ENCODE data around the gene MRPL33. TPM values are rescaled to one million over a fixed set of nuclear protein-coding genes. Genes with fewer than 3 reads are reported as not detected.

Gene MRPL33
- total RNA-seq, 2 experiments from 2014 or later, result 47.7 to 50.3 TPM

GRCh38 chr2:27798486-27798885 lies 27.0 kb downstream of the MRPL33 start:
- Mint-ChIP-seq H3K27ac (no peak overlapping the region), H3K36me3 (peaks cover 3% of the 10 kb centered on the region), H3K27me3 (no peaks in the 10 kb centered on the region), H3K4me1 (peaks cover 5% of the 10 kb centered on the region), H3K9me3 (no peaks in the 10 kb centered on the region), H3K4me3 (no peak overlapping the region)
- DNase-seq (no peak), ATAC-seq (ENCODE audit: low read depth) (no peak)
- POLR2A ChIA-PET, result no interaction called here

- peak overlapping the region; percentile 15 for H3K27ac Mint-ChIP-seq
- ATAC-seq (ENCODE audit: low read depth) (no peak), DNase-seq (no peak)
- H3K4me1 Mint-ChIP-seq, result peaks cover 5% of the 10 kb centered on the region
- peaks cover 3% of the 10 kb centered on the region for H3K36me3 Mint-ChIP-seq
- POLR2A ChIA-PET, result no interaction called here
- no peaks in the 10 kb centered on the region for H3K9me3 Mint-ChIP-seq
- no peak overlapping the region for H3K4me3 Mint-ChIP-seq
- no peaks in the 10 kb centered on the region for H3K27me3 Mint-ChIP-seq
These were observed 27.6 kb downstream of the MRPL33 start for GRCh38 chr2:27798948-27799645.

- POLR2A ChIA-PET, result no interaction called here
- no peaks in the 10 kb centered on the region for H3K27me3 Mint-ChIP-seq
- DNase-seq, result no peak
- H3K9me3 Mint-ChIP-seq, result no peaks in the 10 kb centered on the region
- no peak overlapping the region for H3K27ac Mint-ChIP-seq
- H3K4me1 Mint-ChIP-seq, result peaks cover 5% of the 10 kb centered on the region
- no peak overlapping the region for H3K4me3 Mint-ChIP-seq
- peaks cover 3% of the 10 kb centered on the region for H3K36me3 Mint-ChIP-seq
- ATAC-seq (ENCODE audit: low read depth), result no peak
These were observed 28.1 kb downstream of the MRPL33 start for GRCh38 chr2:27799646-27800010.

- Mint-ChIP-seq H3K27ac (no peak overlapping the region), H3K4me1 (peaks cover 4% of the 10 kb centered on the region), H3K27me3 (no peaks in the 10 kb centered on the region), H3K4me3 (no peak overlapping the region), H3K36me3 (peaks cover 2% of the 10 kb centered on the region), H3K9me3 (no peaks in the 10 kb centered on the region)
- DNase-seq, result no peak
- no peak for ATAC-seq (ENCODE audit: low read depth)
- POLR2A ChIA-PET, result no interaction called here
These were observed 29.3 kb downstream of the MRPL33 start for GRCh38 chr2:27800856-27801255.

GRCh38 chr2:27802547-27802946 lies 31.0 kb downstream of the MRPL33 start:
- POLR2A ChIA-PET, result no interaction called here
- no peaks in the 10 kb centered on the region for H3K27me3 Mint-ChIP-seq
- H3K27ac Mint-ChIP-seq, result no peak overlapping the region
- peaks cover 4% of the 10 kb centered on the region for H3K4me1 Mint-ChIP-seq
- H3K36me3 Mint-ChIP-seq, result peaks cover 1% of the 10 kb centered on the region
- no peak for ATAC-seq (ENCODE audit: low read depth)
- DNase-seq, result no peak
- H3K4me3 Mint-ChIP-seq, result no peak overlapping the region
- no peaks in the 10 kb centered on the region for H3K9me3 Mint-ChIP-seq

- no peaks in the 10 kb centered on the region for H3K27me3 Mint-ChIP-seq
- ATAC-seq (ENCODE audit: low read depth) (no peak), DNase-seq (no peak)
- H3K27ac Mint-ChIP-seq, result no peak overlapping the region
- H3K36me3 Mint-ChIP-seq, result peaks cover 1% of the 10 kb centered on the region
- POLR2A ChIA-PET, result no interaction called here
- H3K4me1 Mint-ChIP-seq, result peaks cover 4% of the 10 kb centered on the region
- H3K4me3 Mint-ChIP-seq, result no peak overlapping the region
- H3K9me3 Mint-ChIP-seq, result no peaks in the 10 kb centered on the region
These were observed 31.5 kb downstream of the MRPL33 start for GRCh38 chr2:27803046-27803445.

GRCh38 chr2:27804146-27804545 lies 32.6 kb downstream of the MRPL33 start:
- H3K4me3 Mint-ChIP-seq, result no peak overlapping the region
- DNase-seq (no peak), ATAC-seq (ENCODE audit: low read depth) (no peak)
- no peak overlapping the region for H3K27ac Mint-ChIP-seq
- H3K9me3 Mint-ChIP-seq, result no peaks in the 10 kb centered on the region
- peaks cover 2% of the 10 kb centered on the region for H3K36me3 Mint-ChIP-seq
- no peaks in the 10 kb centered on the region for H3K27me3 Mint-ChIP-seq
- POLR2A ChIA-PET, result no interaction called here
- peaks cover 4% of the 10 kb centered on the region for H3K4me1 Mint-ChIP-seq

- no peak for DNase-seq
- POLR2A ChIA-PET, result no interaction called here
- no peak overlapping the region for H3K27ac Mint-ChIP-seq
These were observed 33.7 kb downstream of the MRPL33 start for GRCh38 chr2:27805180-27805579.

GRCh38 chr2:27806311-27807059 lies 35.0 kb downstream of the MRPL33 start:
- no peak for DNase-seq
- peaks cover 2% of the 10 kb centered on the region for H3K36me3 Mint-ChIP-seq
- POLR2A ChIA-PET, result no interaction called here
- peaks cover 7% of the 10 kb centered on the region for H3K4me1 Mint-ChIP-seq
- no peak overlapping the region for H3K27ac Mint-ChIP-seq
- H3K4me3 Mint-ChIP-seq, result no peak overlapping the region
- H3K9me3 Mint-ChIP-seq, result no peaks in the 10 kb centered on the region
- ATAC-seq (ENCODE audit: low read depth), result no peak
- H3K27me3 Mint-ChIP-seq, result no peaks in the 10 kb centered on the region

More at GRCh38 chr2:27805180-27805579, 33.7 kb downstream of the MRPL33 start:
- Mint-ChIP-seq H3K4me1 (peaks cover 4% of the 10 kb centered on the region), H3K36me3 (peaks cover 2% of the 10 kb centered on the region), H3K4me3 (no peak overlapping the region), H3K9me3 (no peaks in the 10 kb centered on the region), H3K27me3 (no peaks in the 10 kb centered on the region)
- ATAC-seq (ENCODE audit: low read depth), result no peak

- no peaks in the 10 kb centered on the region for H3K27me3 Mint-ChIP-seq
- POLR2A ChIA-PET, result no interaction called here
- H3K27ac Mint-ChIP-seq, result no peak overlapping the region
- no peak overlapping the region for H3K4me3 Mint-ChIP-seq
- no peak for DNase-seq
- no peaks in the 10 kb centered on the region for H3K9me3 Mint-ChIP-seq
- H3K36me3 Mint-ChIP-seq, result peaks cover 6% of the 10 kb centered on the region
- peaks cover 9% of the 10 kb centered on the region for H3K4me1 Mint-ChIP-seq
- no peak for ATAC-seq (ENCODE audit: low read depth)
These were observed 36.0 kb downstream of the MRPL33 start for GRCh38 chr2:27807476-27807875.

- POLR2A ChIA-PET, result no interaction called here
- Mint-ChIP-seq H3K27ac (no peak overlapping the region), H3K36me3 (peaks cover 6% of the 10 kb centered on the region), H3K4me3 (no peak overlapping the region), H3K9me3 (no peaks in the 10 kb centered on the region), H3K4me1 (peaks cover 8% of the 10 kb centered on the region), H3K27me3 (no peaks in the 10 kb centered on the region)
- no peak for DNase-seq
- ATAC-seq (ENCODE audit: low read depth), result no peak
These were observed 36.9 kb downstream of the MRPL33 start for GRCh38 chr2:27808418-27808817.

- Mint-ChIP-seq H3K9me3 (no peaks in the 10 kb centered on the region), H3K36me3 (peaks cover 6% of the 10 kb centered on the region), H3K27me3 (no peaks in the 10 kb centered on the region), H3K4me3 (no peak overlapping the region), H3K4me1 (peaks cover 8% of the 10 kb centered on the region), H3K27ac (no peak overlapping the region)
- POLR2A ChIA-PET, result no interaction called here
- DNase-seq (no peak), ATAC-seq (ENCODE audit: low read depth) (no peak)
These were observed 37.5 kb downstream of the MRPL33 start for GRCh38 chr2:27808984-27809383.

- no peak overlapping the region for H3K27ac Mint-ChIP-seq
- POLR2A ChIA-PET, result no interaction called here
- ATAC-seq (ENCODE audit: low read depth) (no peak), DNase-seq (no peak)
- H3K9me3 Mint-ChIP-seq, result no peaks in the 10 kb centered on the region
- no peak overlapping the region for H3K4me3 Mint-ChIP-seq
- peaks cover 7% of the 10 kb centered on the region for H3K36me3 Mint-ChIP-seq
- H3K27me3 Mint-ChIP-seq, result no peaks in the 10 kb centered on the region
- H3K4me1 Mint-ChIP-seq, result peaks cover 8% of the 10 kb centered on the region
These were observed 38.3 kb downstream of the MRPL33 start for GRCh38 chr2:27809761-27810241.

GRCh38 chr2:27810455-27810854 lies 38.9 kb downstream of the MRPL33 start:
- Mint-ChIP-seq H3K27me3 (no peaks in the 10 kb centered on the region), H3K36me3 (peaks cover 7% of the 10 kb centered on the region), H3K4me1 (peaks cover 6% of the 10 kb centered on the region), H3K4me3 (no peak overlapping the region), H3K9me3 (no peaks in the 10 kb centered on the region), H3K27ac (no peak overlapping the region)
- ATAC-seq (ENCODE audit: low read depth) (no peak), DNase-seq (no peak)
- POLR2A ChIA-PET, result no interaction called here
